Measurements from ENCODE around the gene SRSF4.

- no peak for TF ChIP-seq EZH2 (IDR thresholded peaks at IDR 0.05; ENCODE audit: low read length, unreplicated experiment)
- no peak for TF ChIP-seq CTCF (conservative IDR thresholded peaks at IDR 0.05; ENCODE audit: low read depth, low read length)
Observed at GRCh38 chr1:29213055-29213454, 31.4 kb upstream of the SRSF4 start.
